Natural killer cell (primary cell): Measurements from ENCODE around the gene ATP2A2. TPM values are rescaled to one million over a fixed set of nuclear protein-coding genes. Genes with fewer than 3 reads are reported as not detected.

Experiments used
- ATAC-seq, 3 donors: fragments of 150-1000 bp in 2 of 3; fragments of 200-7000 bp in 1 of 3; cut with Tn5 transposase; 1 replicate in 1 of 3; 2 replicates in 2 of 3; pipeline ENCODE4 v1.10.0; 2021; ENCODE audit warnings: mild to moderate bottlenecking in 2 of 3, moderate library complexity in 2 of 3
- DNase-seq, 2 donors: peaks; one replicate each; pipeline versions ENCODE4 v3.0.0 to v3.0.0-alpha.2; 2013 to 2021; ENCODE audit warnings: mixed read lengths in 1 of 2
- H3K27ac ChIP-seq: one replicate; pipeline ENCODE4 v1.5.1; 2013; ENCODE audit warnings: mild to moderate bottlenecking, low read length
- H3K27me3 ChIP-seq: one replicate; pipeline ENCODE4 v1.6.1; 2013; ENCODE audit warnings: low read length; ENCODE audit not compliant: control insufficient read depth, insufficient read depth
- H3K36me3 ChIP-seq: one replicate; pipeline ENCODE4 v1.6.1; 2013; ENCODE audit warnings: low read length; ENCODE audit not compliant: control insufficient read depth, insufficient read depth
- H3K4me1 ChIP-seq: one replicate; pipeline ENCODE4 v1.6.1; 2013; ENCODE audit warnings: low read length; ENCODE audit not compliant: control insufficient read depth, insufficient read depth
- H3K4me3 ChIP-seq: one replicate; pipeline ENCODE4 v1.5.1; 2013; ENCODE audit warnings: low read length
- H3K9me3 ChIP-seq: one replicate; pipeline ENCODE4 v1.6.1; 2013; ENCODE audit warnings: low read length; ENCODE audit not compliant: control insufficient read depth, insufficient read depth
- H3K27ac Mint-ChIP-seq, 2 donors: one replicate each; pipeline ENCODE4 v1.8.0; 2022; ENCODE audit warnings: mild to moderate bottlenecking in 2 of 2, mixed read lengths in 2 of 2, moderate library complexity in 1 of 2
- H3K27me3 Mint-ChIP-seq, 2 donors: one replicate each; pipeline ENCODE4 v1.8.0; 2022; ENCODE audit warnings: low read depth in 2 of 2, mixed read lengths in 2 of 2
- H3K36me3 Mint-ChIP-seq: one replicate; pipeline ENCODE4 v1.8.0; 2022; ENCODE audit warnings: mixed read lengths
- H3K4me1 Mint-ChIP-seq, 2 donors: one replicate each; pipeline ENCODE4 v1.8.0; 2022; ENCODE audit warnings: mixed read lengths in 2 of 2
- H3K4me3 Mint-ChIP-seq: one replicate; pipeline ENCODE4 v1.8.0; 2022; ENCODE audit warnings: mild to moderate bottlenecking, moderate library complexity, mixed read lengths
- H3K9me3 Mint-ChIP-seq, 2 donors: one replicate each; pipeline ENCODE4 v1.8.0; 2022; ENCODE audit warnings: mixed read lengths in 2 of 2
- CTCF ChIP-seq: fragments of 200-600 bp; IDR thresholded peaks from one replicate; pipeline ENCODE4 v1.8.0; 2022; ENCODE audit warnings: antibody characterized with exemption
- WGBS: methylation state at CpG from one replicate; pipeline ENCODE4 v1.1.7; 2013; ENCODE audit warnings: missing lambda C conversion rate; ENCODE audit not compliant: insufficient coverage; 5-methylcytosine and 5-hydroxymethylcytosine counted together
- intact Hi-C: fragments of 100-400 bp; cut with micrococcal nuclease; formaldehyde crosslinking; loops from one replicate; pipeline ENCODE4 v1.14.2; 2022
- total RNA-seq, 4 donors: library from RNA; stranded (reverse); fragments of 120-200 nt in 1 of 4; gene quantifications; one replicate each; pipeline versions ENCODE4 v1.2.3 to v1.2.4, GENCODE V29; 2013 to 2022

Gene ATP2A2
- total RNA-seq, 3 donors from 2014 or later (not counting 1 experiment from before 2014, with no cell fraction given), result 118 to 140 (median 123) TPM

DNA sequence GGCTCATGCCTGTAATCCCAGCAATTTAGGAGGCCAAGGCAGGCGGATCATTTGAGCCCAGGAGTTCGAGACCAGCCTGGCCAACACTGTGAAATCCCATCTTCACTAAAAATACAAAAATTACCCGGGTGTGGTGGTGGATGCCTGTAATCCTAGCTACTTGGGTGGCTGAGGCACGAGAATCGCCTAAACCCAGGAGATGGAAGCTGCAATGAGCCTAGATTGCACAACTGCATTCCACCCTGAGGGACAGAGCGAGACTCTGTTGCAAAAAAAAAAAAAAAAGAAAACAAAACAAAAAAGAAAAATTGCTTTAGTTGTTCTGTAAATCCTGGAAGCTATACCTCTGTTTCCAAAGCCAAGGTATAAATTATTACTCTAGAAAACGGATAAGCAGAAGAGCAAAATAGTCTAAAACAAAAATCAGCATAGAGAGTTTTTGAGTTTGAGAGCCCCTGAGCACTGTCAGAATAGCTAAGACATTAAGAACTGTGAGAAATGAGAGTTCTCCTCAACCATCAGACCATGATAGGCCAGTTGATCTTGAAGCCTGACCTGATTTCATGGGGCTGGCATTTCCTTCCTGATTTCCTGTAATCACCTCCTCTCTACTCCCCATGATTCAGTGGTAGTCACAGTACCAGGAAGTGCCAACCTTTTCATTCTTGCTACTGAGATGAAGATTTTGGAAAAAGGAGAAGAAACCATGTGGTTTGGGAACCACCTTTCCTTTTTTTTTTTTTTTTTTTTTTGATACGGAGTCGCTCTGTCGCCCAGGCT lies 31.7 kb downstream of the ATP2A2 start:
- DNase-seq (peak in 1 of 2 donors; percentile 32), ATAC-seq (peak in 1 of 3 donors; percentile 28)
- Mint-ChIP-seq H3K27me3 (no peaks in the 10 kb centered on the region), H3K27ac (peak overlapping the region; percentile 51 to 57), H3K36me3 (peaks cover 9% of the 10 kb centered on the region), H3K4me1 (peaks cover 41 to 57% of the 10 kb centered on the region in 2 donors), H3K9me3 (no peaks in the 10 kb centered on the region), H3K4me3 (no peak overlapping the region)
- Histone ChIP-seq H3K36me3 (peaks cover 11% of the 10 kb centered on the region), H3K4me1 (peaks cover 19% of the 10 kb centered on the region), H3K27ac (no peak overlapping the region), H3K9me3 (no peaks in the 10 kb centered on the region), H3K4me3 (no peak overlapping the region), H3K27me3 (no peaks in the 10 kb centered on the region)
- 82% methylated on average over 10 of the region's 10 CpGs for WGBS
- intact Hi-C loops, result no loop called here
- no peak for TF ChIP-seq CTCF

DNA sequence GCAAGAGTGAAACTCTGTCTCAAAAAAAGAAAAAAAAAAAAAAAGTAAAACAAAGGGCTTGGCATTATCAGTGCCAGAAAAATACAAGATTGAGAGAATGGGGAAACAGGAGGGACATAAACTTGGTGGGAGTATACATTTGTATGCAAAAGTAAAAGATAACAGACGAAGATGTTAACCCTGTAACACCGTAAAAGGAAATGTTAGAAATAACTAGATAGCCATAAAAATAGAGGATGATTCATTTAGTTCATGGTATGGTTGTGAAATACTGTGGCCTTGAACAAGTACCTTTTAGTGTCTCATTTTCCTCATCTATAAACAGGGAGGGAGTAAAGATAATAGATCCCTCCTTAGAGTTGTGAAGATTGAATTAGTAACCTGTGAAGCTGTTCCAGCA lies 33.3 kb downstream of the ATP2A2 start:
- Histone ChIP-seq H3K4me1 (peaks cover 19% of the 10 kb centered on the region), H3K9me3 (no peaks in the 10 kb centered on the region), H3K27me3 (no peaks in the 10 kb centered on the region), H3K27ac (no peak overlapping the region), H3K36me3 (peaks cover 6% of the 10 kb centered on the region), H3K4me3 (no peak overlapping the region)
- Mint-ChIP-seq H3K36me3 (no peaks in the 10 kb centered on the region), H3K9me3 (no peaks in the 10 kb centered on the region), H3K4me1 (peaks cover 28 to 44% of the 10 kb centered on the region in 2 donors), H3K27ac (peak overlapping the region in 1 of 2 donors; percentile 65), H3K27me3 (no peaks in the 10 kb centered on the region), H3K4me3 (no peak overlapping the region)
- 63% methylated on average over 2 of the region's 2 CpGs for WGBS
- intact Hi-C loops, result no loop called here
- no peak for DNase-seq
- no peak for TF ChIP-seq CTCF
- no peak for ATAC-seq

- Mint-ChIP-seq H3K27me3 (no peaks in the 10 kb centered on the region), H3K4me3 (no peak overlapping the region), H3K36me3 (no peaks in the 10 kb centered on the region), H3K9me3 (no peaks in the 10 kb centered on the region), H3K27ac (peak overlapping the region; percentile 39 to 69), H3K4me1 (peaks cover 38 to 52% of the 10 kb centered on the region in 2 donors)
- no peaks in the 10 kb centered on the region for H3K27me3 ChIP-seq
- TF ChIP-seq CTCF, result no peak
- 46% methylated on average over 4 of the region's 4 CpGs for WGBS
- peaks cover 5% of the 10 kb centered on the region for H3K36me3 ChIP-seq
- peaks cover 20% of the 10 kb centered on the region for H3K4me1 ChIP-seq
- H3K27ac ChIP-seq, result no peak overlapping the region
- H3K9me3 ChIP-seq, result no peaks in the 10 kb centered on the region
- H3K4me3 ChIP-seq, result no peak overlapping the region
- DNase-seq, result no peak
- intact Hi-C loops, result no loop called here
- ATAC-seq, result peak in 1 of 3 donors; percentile 57
These were observed 35.8 kb downstream of the ATP2A2 start for GRCh38 chr12:110316861-110317260.
